Measurements from ENCODE around the gene RSAD1.

RSAD1 gene

GRCh38 chr17:50495918-50496317, 17.3 kb downstream of the RSAD1 start:
- no peak for FAIRE-seq

- no peak for FAIRE-seq
Observed at GRCh38 chr17:50498021-50498874, 19.6 kb downstream of the RSAD1 start.

- FAIRE-seq, result no peak
Observed at GRCh38 chr17:50499270-50499669, 20.6 kb downstream of the RSAD1 start.

- FAIRE-seq, result no peak
Observed at GRCh38 chr17:50499721-50500120, 21.1 kb downstream of the RSAD1 start.

- FAIRE-seq, result peak; percentile 21
Observed at GRCh38 chr17:50501054-50501453, 22.4 kb downstream of the RSAD1 start.

- no peak for FAIRE-seq
Observed at GRCh38 chr17:50502301-50502990, 23.8 kb downstream of the RSAD1 start.

- FAIRE-seq, result no peak
Observed at GRCh38 chr17:50505591-50506130, 27.0 kb downstream of the RSAD1 start.

- no peak for FAIRE-seq
Observed at GRCh38 chr17:50506298-50506697, 27.6 kb downstream of the RSAD1 start.

GRCh38 chr17:50507871-50508572, 29.4 kb downstream of the RSAD1 start, which contains the start of gene MYCBPAP:
MYCBPAP (plus strand) TSS chr17:50508439; CDS start chr17:50508675, 236 bp downstream.
- no peak for FAIRE-seq

- FAIRE-seq, result no peak
Observed at GRCh38 chr17:50508573-50509460, 30.2 kb downstream of the RSAD1 start.

- no peak for FAIRE-seq
Observed at GRCh38 chr17:50511058-50511457, 32.4 kb downstream of the RSAD1 start.

- no peak for FAIRE-seq
Observed at GRCh38 chr17:50513495-50513894, 34.8 kb downstream of the RSAD1 start.

GRCh38 chr17:50514388-50514787, 35.7 kb downstream of the RSAD1 start:
- no peak for FAIRE-seq

GRCh38 chr17:50514936-50515702, 36.5 kb downstream of the RSAD1 start:
- no peak for FAIRE-seq

- FAIRE-seq, result no peak
Observed at GRCh38 chr17:50517011-50517410, 38.4 kb downstream of the RSAD1 start.

- FAIRE-seq, result no peak
Observed at GRCh38 chr17:50517504-50518383, 39.1 kb downstream of the RSAD1 start.

- FAIRE-seq, result no peak
Observed at GRCh38 chr17:50518384-50519023, 39.8 kb downstream of the RSAD1 start.

GRCh38 chr17:50519141-50519834, 40.6 kb downstream of the RSAD1 start:
- FAIRE-seq, result no peak

- no peak for FAIRE-seq
Observed at GRCh38 chr17:50520483-50520882, 41.8 kb downstream of the RSAD1 start.

All from colon (tissue), 2 donors.